ENCODE measurements around the gene SOX4.

Gene SOX4

GRCh38 chr6:21593927-21594415 lies 420 bp downstream of the SOX4 start:
- DNase-seq (ENCODE audit: low read depth): no peak

GRCh38 chr6:21594416-21595281 lies 1.1 kb downstream of the SOX4 start:
- no peak for DNase-seq (ENCODE audit: low read depth)

- DNase-seq (ENCODE audit: low read depth): no peak
Measured at GRCh38 chr6:21595285-21596144, 2.0 kb downstream of the SOX4 start.

- no peak for DNase-seq (ENCODE audit: low read depth)
Measured at GRCh38 chr6:21596145-21596948, 2.8 kb downstream of the SOX4 start.

GRCh38 chr6:21596949-21597682 lies 3.6 kb downstream of the SOX4 start:
- DNase-seq (ENCODE audit: low read depth): no peak

- DNase-seq (ENCODE audit: low read depth): no peak
Measured at GRCh38 chr6:21597801-21598673, 4.5 kb downstream of the SOX4 start.

GRCh38 chr6:21598674-21599023 lies 5.1 kb downstream of the SOX4 start:
- DNase-seq (ENCODE audit: low read depth): no peak

- no peak for DNase-seq (ENCODE audit: low read depth)
Measured at GRCh38 chr6:21599051-21599696, 5.6 kb downstream of the SOX4 start.

- no peak for DNase-seq (ENCODE audit: low read depth)
Measured at GRCh38 chr6:21601339-21601923, 7.9 kb downstream of the SOX4 start.

- no peak for DNase-seq (ENCODE audit: low read depth)
Measured at GRCh38 chr6:21601932-21602390, 8.4 kb downstream of the SOX4 start.

GRCh38 chr6:21603082-21603952 lies 9.8 kb downstream of the SOX4 start:
- DNase-seq (ENCODE audit: low read depth): no peak

- no peak for DNase-seq (ENCODE audit: low read depth)
Measured at GRCh38 chr6:21604081-21604480, 10.5 kb downstream of the SOX4 start.

- no peak for DNase-seq (ENCODE audit: low read depth)
Measured at GRCh38 chr6:21605166-21605565, 11.6 kb downstream of the SOX4 start.

- no peak for DNase-seq (ENCODE audit: low read depth)
Measured at GRCh38 chr6:21608601-21609000, 15.1 kb downstream of the SOX4 start.

GRCh38 chr6:21609881-21610329 lies 16.4 kb downstream of the SOX4 start:
- no peak for DNase-seq (ENCODE audit: low read depth)

GRCh38 chr6:21610341-21610740 lies 16.8 kb downstream of the SOX4 start:
- DNase-seq (ENCODE audit: low read depth): no peak

GRCh38 chr6:21611485-21611884 lies 17.9 kb downstream of the SOX4 start:
- DNase-seq (ENCODE audit: low read depth): no peak

GRCh38 chr6:21612067-21612745 lies 18.7 kb downstream of the SOX4 start:
- DNase-seq (ENCODE audit: low read depth): no peak

All from GM04504 (cell line).